GM12878 (cell line): ENCODE measurements around the gene ADCY9. TPM values are rescaled to one million over a fixed set of nuclear protein-coding genes. Genes with fewer than 3 reads are reported as not detected.

ENCODE experiments used
- ATAC-seq: fragments of 200-7000 bp; cut with Tn5 transposase; 3 replicates; pipeline ENCODE4 v1.9.1; 2020; ENCODE audit warnings: mild to moderate bottlenecking, moderate library complexity
- BruUV-seq: library from RNA; stranded (reverse); fragments of 400-500 nt; replicated peaks from 2 replicates; lab custom pipeline; 2021; lab: Mats Ljungman, UMichigan
- CTCF ChIA-PET: fragments of 300-600 bp; sonication (Branson Sonifier 250); formaldehyde crosslinking; extraction: SDS; loops from one replicate; lab custom pipeline; 2021; ENCODE audit warnings: inconsistent platforms; lab: Yijun Ruan, JAX
- POLR2A ChIA-PET: fragments of 350-600 bp; formaldehyde crosslinking; extraction: SDS; loops from one replicate; lab custom pipeline; 2021; ENCODE audit warnings: inconsistent platforms; lab: Charles Lee
- RAD21 ChIA-PET: fragments of 300-600 bp; sonication (Branson Sonifier 250); formaldehyde crosslinking; loops from one replicate; lab custom pipeline; 2023; ENCODE audit warnings: antibody characterized with exemption; ENCODE audit not compliant: unreplicated experiment; lab: Charles Lee
- SMC1A ChIA-PET: fragments of 300-600 bp; sonication (Branson Sonifier 250); formaldehyde crosslinking; loops from one replicate; lab custom pipeline; 2023; ENCODE audit not compliant: unreplicated experiment, uncharacterized antibody; lab: Charles Lee
- DNase-seq: peaks from one replicate; pipeline ENCODE4 v3.0.0-alpha.2; 2011; ENCODE audit warnings: low read depth, low spot score
- FAIRE-seq: peaks from 3 replicates; lab custom pipeline; 2011; peaks lifted over from hg19 to GRCh38; lab: Jason Lieb, UNC
- H2AFZ ChIP-seq: 2 replicates; pipeline ENCODE4 v1.6.0; 2011; ENCODE audit warnings: low read depth, low read length, control low read depth; ENCODE audit not compliant: control insufficient read depth
- H3K27ac ChIP-seq: 2 replicates; pipeline ENCODE4 v1.5.1; 2011; ENCODE audit warnings: control low read depth; ENCODE audit not compliant: control insufficient read depth, insufficient read depth
- H3K27me3 ChIP-seq, 2 experiments: replicated peaks in 1 of 2; 2 replicates each; pipeline versions ENCODE4 v1.6.0 to v1.6.1; 2011; ENCODE audit warnings: low read length in 1 of 2; ENCODE audit not compliant: control insufficient read depth in 2 of 2, insufficient read depth in 2 of 2
- H3K36me3 ChIP-seq, 2 experiments: 2 replicates each; pipeline ENCODE4 v1.5.1; 2011; ENCODE audit warnings: low read length in 1 of 2; ENCODE audit not compliant: control insufficient read depth in 2 of 2, insufficient read depth in 2 of 2
- H3K4me1 ChIP-seq: 2 replicates; pipeline ENCODE4 v1.6.1; 2011; ENCODE audit warnings: mild to moderate bottlenecking, low read length, moderate library complexity, mixed read lengths; ENCODE audit not compliant: control insufficient read depth, insufficient read depth
- H3K4me2 ChIP-seq: 2 replicates; pipeline ENCODE4 v1.6.0; 2011; ENCODE audit warnings: control low read depth; ENCODE audit not compliant: control insufficient read depth, insufficient read depth
- H3K4me3 ChIP-seq: fragments of 200-600 bp; sonication (generic); 2 replicates; pipeline ENCODE4 v1.5.1; 2016
- H3K79me2 ChIP-seq: 2 replicates; pipeline ENCODE4 v1.6.0; 2011; ENCODE audit warnings: low read length; ENCODE audit not compliant: control insufficient read depth, insufficient read depth
- H3K9ac ChIP-seq: 2 replicates; pipeline ENCODE4 v1.8.0; 2011; ENCODE audit warnings: low read length, control low read depth, mixed read lengths; ENCODE audit not compliant: control insufficient read depth, insufficient read depth
- H3K9me3 ChIP-seq: replicated peaks from 3 replicates; pipeline ENCODE4 v1.5.1; 2011; ENCODE audit warnings: mild to moderate bottlenecking, low read length; ENCODE audit not compliant: control insufficient read depth, insufficient read depth
- H4K20me1 ChIP-seq: 2 replicates; pipeline ENCODE4 v1.6.0; 2011; ENCODE audit not compliant: control insufficient read depth, insufficient read depth
- BMI1 ChIP-seq: fragments of 450-650 bp; IDR thresholded peaks from 2 replicates; pipeline ENCODE4 v1.6.1; 2016; ENCODE audit warnings: mild to moderate bottlenecking, moderate library complexity, borderline replicate concordance
- CREB1 ChIP-seq: IDR thresholded peaks from 2 replicates; pipeline ENCODE4 v1.6.1; 2012; ENCODE audit warnings: low read depth, mild to moderate bottlenecking, inconsistent platforms
- EED ChIP-seq: sonication (generic); IDR thresholded peaks from 2 replicates; pipeline ENCODE4 v1.6.1; 2016; ENCODE audit warnings: antibody characterized with exemption, low read depth
- FOXK2 ChIP-seq: fragments of 450-650 bp; IDR thresholded peaks from 2 replicates; pipeline ENCODE4 v1.6.1; 2017; ENCODE audit warnings: mild to moderate bottlenecking, moderate library complexity
- HDAC6 ChIP-seq: fragments of 200-600 bp; sonication (generic); IDR thresholded peaks from one replicate; pipeline ENCODE4 v1.8.0; 2017; ENCODE audit warnings: antibody characterized with exemption; ENCODE audit not compliant: unreplicated experiment
- IKZF1 ChIP-seq: fragments of 450-650 bp; conservative IDR thresholded peaks from 2 replicates; pipeline ENCODE4 v1.6.1; 2017; ENCODE audit warnings: antibody characterized with exemption, mild to moderate bottlenecking
- IRF4 ChIP-seq: IDR thresholded peaks from 2 replicates; pipeline ENCODE4 v1.6.1; 2011; ENCODE audit warnings: low read depth, low read length
- NFYB ChIP-seq: IDR thresholded peaks from 2 replicates; pipeline ENCODE4 v1.6.1; 2011; ENCODE audit warnings: low read depth, mild to moderate bottlenecking, low read length, improper control_type of control experiment, moderate library complexity; ENCODE audit not compliant: insufficient read depth
- POLR2AphosphoS2 ChIP-seq: IDR thresholded peaks from 2 replicates; pipeline ENCODE4 v1.6.1; 2011; ENCODE audit warnings: low read depth, mild to moderate bottlenecking, low read length, improper control_type of control experiment, moderate library complexity
- POU2F2 ChIP-seq: IDR thresholded peaks from 3 replicates; pipeline ENCODE4 v1.6.1; 2011; ENCODE audit warnings: low read depth, mild to moderate bottlenecking, low read length, borderline replicate concordance
- RAD21 ChIP-seq: IDR thresholded peaks from 2 replicates; pipeline ENCODE4 v1.6.1; 2011; ENCODE audit warnings: mild to moderate bottlenecking, low read depth, low read length, moderate library complexity; ENCODE audit not compliant: insufficient read depth
- RELA ChIP-seq: fragments of 450-650 bp; IDR thresholded peaks from 2 replicates; pipeline ENCODE4 v1.8.0; 2014; ENCODE audit warnings: borderline replicate concordance; ENCODE audit not compliant: partially characterized antibody
- SMC3 ChIP-seq: IDR thresholded peaks from 2 replicates; pipeline ENCODE4 v1.6.1; 2011; ENCODE audit warnings: low read length, improper control_type of control experiment, borderline replicate concordance
- SP1 ChIP-seq: IDR thresholded peaks from one replicate; pipeline ENCODE4 v1.6.1; 2011; ENCODE audit warnings: low read depth, low read length
- TAF1 ChIP-seq: IDR thresholded peaks from 2 replicates; pipeline ENCODE4 v1.6.1; 2011; ENCODE audit warnings: mild to moderate bottlenecking, low read depth, low read length, borderline replicate concordance
- WRNIP1 ChIP-seq: IDR thresholded peaks from 2 replicates; pipeline ENCODE4 v1.6.1; 2011; ENCODE audit warnings: low read depth, low read length, improper control_type of control experiment, borderline replicate concordance
- ZNF207 ChIP-seq: fragments of 450-650 bp; IDR thresholded peaks from 2 replicates; pipeline ENCODE4 v1.6.1; 2014; ENCODE audit warnings: antibody characterized with exemption, mild to moderate bottlenecking, borderline replicate concordance
- WGBS: methylation state at CpG from one replicate; pipeline ENCODE4 v1.1.6; 2016; ENCODE audit warnings: low lambda C conversion rate; ENCODE audit not compliant: insufficient replicate concordance, insufficient coverage; ENCODE audit errors: missing lambda C conversion rate; 5-methylcytosine and 5-hydroxymethylcytosine counted together
- in situ Hi-C: fragments of 300-500 bp; cut with MboI; formaldehyde crosslinking; loops from 9 replicates; pipeline ENCODE4 v1.14.3; 2018; ENCODE audit warnings: mixed read lengths
- intact Hi-C: fragments of 100-400 bp; cut with micrococcal nuclease; formaldehyde crosslinking; loops from one replicate; pipeline ENCODE4 v1.14.2; 2022; ENCODE audit not compliant: unreplicated experiment
- polyA plus RNA-seq, 11 experiments: library from polyadenylated mRNA; depleted of rRNA in 4 of 11; unstranded in 6 of 11; stranded (reverse) in 5 of 11; fragments of >200 nt; fragmentation: Nextera tagmentation in 4 of 11; fragmentation: Illumina TruSeq in 1 of 11; extraction: Ambion mirVana in 4 of 11; extraction: Trizol in 1 of 11; gene quantifications; 1 replicate in 1 of 11; 2 replicates in 10 of 11; pipeline versions ENCODE4 v1.2.1 to v1.2.3, GENCODE V29; 2011 to 2016; ENCODE audit warnings: inconsistent platforms in 2 of 11, missing spikeins in 2 of 11, low read depth in 1 of 11
- total RNA-seq, 4 experiments: library from RNA; depleted of rRNA in 3 of 4; stranded (reverse); fragments of >200 nt in 3 of 4; fragmentation: Illumina TruSeq in 1 of 4; extraction: Trizol in 1 of 4; gene quantifications; 2 replicates each; pipeline versions ENCODE4 v1.2.1 to v1.2.3, GENCODE V29; 2013 to 2021
- TF ChIP-seq, protein P1 (sequence below): fragments of 450-650 bp; IDR thresholded peaks from 2 replicates; pipeline ENCODE4 v1.6.1; 2018; ENCODE audit warnings: borderline replicate concordance, mild to moderate bottlenecking; ENCODE audit not compliant: partially characterized antibody
- TF ChIP-seq, protein P2 (sequence below): IDR thresholded peaks from 2 replicates; pipeline ENCODE4 v1.6.1; 2011; ENCODE audit warnings: low read depth, mild to moderate bottlenecking, low read length, moderate library complexity, borderline replicate concordance; ENCODE audit errors: extremely low read depth
- TF ChIP-seq, protein P3 (sequence below): IDR thresholded peaks from 2 replicates; pipeline ENCODE4 v1.6.1; 2011; ENCODE audit warnings: low read depth, low read length, improper control_type of control experiment, borderline replicate concordance

ADCY9 gene
- total and polyA plus RNA-seq, 10 of the 15 experiments (the other 5 are each of a cell fraction or from before 2014, with no cell fraction given), result 0.09 to 0.41 (median 0.15) TPM; not detected in 3

DNA sequence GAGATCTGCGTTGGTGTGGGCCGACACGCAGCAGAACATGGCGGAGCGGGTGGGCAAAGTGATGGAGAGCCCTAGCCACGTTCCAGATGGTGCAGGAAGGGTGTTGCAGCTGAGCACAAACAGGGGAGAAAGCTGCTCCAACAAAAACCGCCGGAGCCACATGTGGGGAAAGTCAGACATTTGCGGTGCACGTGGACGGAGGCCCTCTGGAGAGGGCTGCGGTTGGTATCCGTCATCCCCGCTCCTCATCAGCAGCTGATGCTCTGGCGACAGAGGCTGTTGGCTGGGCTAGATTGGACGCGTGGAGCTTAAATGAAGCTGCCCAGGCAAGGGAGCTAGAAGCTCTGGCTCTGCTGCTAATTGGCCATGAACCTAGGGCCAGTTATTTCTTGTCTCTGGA lies 43.5 kb upstream of the ADCY9 start (continued):
- TF ChIP-seq FOXK2 (no peak), RAD21 (no peak)
- TF ChIP-seq, all 136 proteins: peak for 0

DNA sequence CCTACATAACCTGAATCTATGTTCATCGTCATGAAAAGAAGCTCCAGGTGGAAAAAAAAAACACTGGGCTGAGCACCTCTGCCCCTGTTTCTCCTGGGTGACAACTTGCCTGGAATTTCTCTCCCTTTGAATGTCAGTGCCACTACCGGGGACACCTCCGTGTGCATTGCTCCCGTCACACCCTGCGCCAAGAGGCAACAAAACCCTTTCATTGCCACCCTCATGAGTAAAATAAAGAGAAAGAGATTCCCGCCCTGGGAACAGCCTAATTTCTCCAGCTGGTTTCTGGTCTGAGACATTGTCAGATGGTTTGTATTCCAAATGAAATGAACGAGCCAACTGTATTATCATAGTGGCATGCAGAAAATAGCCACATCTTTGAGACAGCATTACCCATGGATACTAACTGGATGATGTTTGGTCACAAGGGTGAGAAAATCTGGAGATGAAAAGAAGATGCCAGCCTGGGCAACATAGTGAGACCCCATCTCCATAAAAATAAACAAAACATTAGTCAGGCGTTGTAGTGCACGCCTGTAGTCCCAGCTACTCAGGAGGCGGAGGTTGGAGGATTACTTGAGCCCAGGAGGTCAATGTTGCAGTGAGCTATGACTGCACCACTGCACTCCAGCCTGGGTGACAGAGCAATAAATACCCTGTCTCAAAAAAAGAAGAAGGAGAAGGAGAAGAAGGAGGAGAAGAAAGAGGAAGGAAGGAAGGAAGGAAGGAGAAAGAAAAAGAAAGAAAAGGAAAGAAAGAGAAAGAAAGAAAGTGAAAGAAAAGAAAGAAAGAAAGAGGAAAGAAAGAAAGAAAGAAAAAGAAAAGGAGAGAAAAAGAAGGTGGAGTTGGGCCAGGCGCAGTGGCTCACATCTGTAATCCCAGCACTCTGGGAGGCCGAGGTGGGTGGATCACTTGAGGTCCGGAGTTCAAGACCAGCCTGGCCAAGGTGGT lies 42.2 kb upstream of the ADCY9 start:
- RAD21 ChIA-PET, result no interaction called here
- H3K27me3 ChIP-seq, result no peaks in the 10 kb centered on the region
- ATAC-seq, result no peak
- no peaks in the 10 kb centered on the region for H3K9me3 ChIP-seq
- 49% methylated on average over 13 of the region's 13 CpGs for WGBS
- FAIRE-seq, result no peak
- in situ Hi-C loops, result no loop called here
- SMC1A ChIA-PET, result interaction anchor here (0.7 kb wide), 1 partner anchor 99 kb away, joined by 3 read pairs; no protein-coding TSS in a partner anchor
- no peak overlapping the region for H2AFZ ChIP-seq
- no peaks in the 10 kb centered on the region for H4K20me1 ChIP-seq
- H3K27ac ChIP-seq, result no peak overlapping the region
- H3K4me2 ChIP-seq, result no peak overlapping the region
- H3K4me3 ChIP-seq, result no peak overlapping the region
- DNase-seq, result no peak
- BruUV-seq, result no TSS peak
- intact Hi-C loops, result no loop called here
- no peaks in the 10 kb centered on the region for H3K4me1 ChIP-seq
- no peak overlapping the region for H3K9ac ChIP-seq
- no peaks in the 10 kb centered on the region for H3K79me2 ChIP-seq
- POLR2A ChIA-PET, result no interaction called here
- H3K36me3 ChIP-seq, result no peaks in the 10 kb centered on the region
- no peak for TF ChIP-seq SMC3
- TF ChIP-seq WRNIP1, result no peak
- no peak for TF ChIP-seq NFYB
- no peak for TF ChIP-seq BMI1
- TF ChIP-seq POLR2AphosphoS2, result no peak
- no peak for TF ChIP-seq RELA
- TF ChIP-seq CREB1, result no peak
- TF ChIP-seq, protein P1, sequence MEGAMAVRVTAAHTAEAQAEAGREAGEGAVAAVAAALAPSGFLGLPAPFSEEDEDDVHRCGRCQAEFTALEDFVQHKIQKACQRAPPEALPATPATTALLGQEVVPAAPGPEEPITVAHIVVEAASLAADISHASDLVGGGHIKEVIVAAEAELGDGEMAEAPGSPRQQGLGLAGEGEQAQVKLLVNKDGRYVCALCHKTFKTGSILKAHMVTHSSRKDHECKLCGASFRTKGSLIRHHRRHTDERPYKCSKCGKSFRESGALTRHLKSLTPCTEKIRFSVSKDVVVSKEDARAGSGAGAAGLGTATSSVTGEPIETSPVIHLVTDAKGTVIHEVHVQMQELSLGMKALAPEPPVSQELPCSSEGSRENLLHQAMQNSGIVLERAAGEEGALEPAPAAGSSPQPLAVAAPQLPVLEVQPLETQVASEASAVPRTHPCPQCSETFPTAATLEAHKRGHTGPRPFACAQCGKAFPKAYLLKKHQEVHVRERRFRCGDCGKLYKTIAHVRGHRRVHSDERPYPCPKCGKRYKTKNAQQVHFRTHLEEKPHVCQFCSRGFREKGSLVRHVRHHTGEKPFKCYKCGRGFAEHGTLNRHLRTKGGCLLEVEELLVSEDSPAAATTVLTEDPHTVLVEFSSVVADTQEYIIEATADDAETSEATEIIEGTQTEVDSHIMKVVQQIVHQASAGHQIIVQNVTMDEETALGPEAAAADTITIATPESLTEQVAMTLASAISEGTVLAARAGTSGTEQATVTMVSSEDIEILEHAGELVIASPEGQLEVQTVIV, result no peak
- no peak for TF ChIP-seq TAF1
- TF ChIP-seq ZNF207, result no peak
- TF ChIP-seq, protein P2, sequence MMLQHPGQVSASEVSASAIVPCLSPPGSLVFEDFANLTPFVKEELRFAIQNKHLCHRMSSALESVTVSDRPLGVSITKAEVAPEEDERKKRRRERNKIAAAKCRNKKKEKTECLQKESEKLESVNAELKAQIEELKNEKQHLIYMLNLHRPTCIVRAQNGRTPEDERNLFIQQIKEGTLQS, result no peak
- TF ChIP-seq EED, result no peak
- TF ChIP-seq, protein P3, sequence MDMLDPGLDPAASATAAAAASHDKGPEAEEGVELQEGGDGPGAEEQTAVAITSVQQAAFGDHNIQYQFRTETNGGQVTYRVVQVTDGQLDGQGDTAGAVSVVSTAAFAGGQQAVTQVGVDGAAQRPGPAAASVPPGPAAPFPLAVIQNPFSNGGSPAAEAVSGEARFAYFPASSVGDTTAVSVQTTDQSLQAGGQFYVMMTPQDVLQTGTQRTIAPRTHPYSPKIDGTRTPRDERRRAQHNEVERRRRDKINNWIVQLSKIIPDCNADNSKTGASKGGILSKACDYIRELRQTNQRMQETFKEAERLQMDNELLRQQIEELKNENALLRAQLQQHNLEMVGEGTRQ, result no peak
- no peak for TF ChIP-seq POU2F2
- no peak for TF ChIP-seq HDAC6
- no peak for TF ChIP-seq SP1
- no peak for TF ChIP-seq IKZF1
- no peak for TF ChIP-seq IRF4
- TF ChIP-seq, all 136 proteins: peak for 0
- CTCF ChIA-PET, result no interaction called here
